ENCODE results near the gene RAB3D. TPM values are rescaled to one million over a fixed set of nuclear protein-coding genes. Genes with fewer than 3 reads are reported as not detected.

RAB3D gene
- total RNA-seq, 1 experiment from 2014 or later = 27.4 TPM

DNA sequence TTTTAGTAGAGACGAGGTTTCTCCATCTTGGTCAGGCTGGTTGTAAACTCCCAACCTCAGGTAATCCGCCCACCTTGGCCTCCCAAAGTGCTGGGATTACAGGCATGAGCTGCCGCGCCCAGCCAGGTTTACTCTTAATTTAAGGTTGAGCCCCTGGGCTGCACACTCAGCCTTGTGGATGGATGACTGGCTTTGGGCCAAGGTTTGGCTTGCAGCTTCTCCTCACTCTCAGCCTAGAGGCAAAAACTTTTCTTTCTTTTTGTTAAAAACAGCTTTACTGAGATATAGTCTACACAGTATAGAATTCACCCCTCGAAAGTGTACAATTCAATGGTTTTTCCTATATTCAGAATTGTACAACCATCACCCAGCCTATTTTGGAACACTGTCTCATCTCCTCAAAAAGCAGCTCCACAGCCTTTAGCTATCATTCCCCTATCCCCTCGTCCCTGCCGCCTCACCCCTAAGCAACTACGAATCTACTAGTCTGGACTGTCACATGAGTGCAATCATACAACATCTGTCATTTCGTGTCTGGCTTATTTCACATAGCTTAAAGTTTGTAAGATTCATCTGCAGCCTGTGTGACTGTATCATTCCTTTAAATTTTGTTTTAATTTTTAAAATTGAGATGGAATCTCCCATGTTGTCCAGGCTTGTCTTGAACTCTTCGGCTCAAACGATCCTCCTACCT lies 58.0 kb downstream of the RAB3D start:
- in situ Hi-C loops (cut with HindIII; ENCODE audit: low pct_unique_long_range_greater_than_20kb, low sequenced_read_pairs) = no loop called here
- DNase-seq (ENCODE audit: low read depth) = no peak

DNA sequence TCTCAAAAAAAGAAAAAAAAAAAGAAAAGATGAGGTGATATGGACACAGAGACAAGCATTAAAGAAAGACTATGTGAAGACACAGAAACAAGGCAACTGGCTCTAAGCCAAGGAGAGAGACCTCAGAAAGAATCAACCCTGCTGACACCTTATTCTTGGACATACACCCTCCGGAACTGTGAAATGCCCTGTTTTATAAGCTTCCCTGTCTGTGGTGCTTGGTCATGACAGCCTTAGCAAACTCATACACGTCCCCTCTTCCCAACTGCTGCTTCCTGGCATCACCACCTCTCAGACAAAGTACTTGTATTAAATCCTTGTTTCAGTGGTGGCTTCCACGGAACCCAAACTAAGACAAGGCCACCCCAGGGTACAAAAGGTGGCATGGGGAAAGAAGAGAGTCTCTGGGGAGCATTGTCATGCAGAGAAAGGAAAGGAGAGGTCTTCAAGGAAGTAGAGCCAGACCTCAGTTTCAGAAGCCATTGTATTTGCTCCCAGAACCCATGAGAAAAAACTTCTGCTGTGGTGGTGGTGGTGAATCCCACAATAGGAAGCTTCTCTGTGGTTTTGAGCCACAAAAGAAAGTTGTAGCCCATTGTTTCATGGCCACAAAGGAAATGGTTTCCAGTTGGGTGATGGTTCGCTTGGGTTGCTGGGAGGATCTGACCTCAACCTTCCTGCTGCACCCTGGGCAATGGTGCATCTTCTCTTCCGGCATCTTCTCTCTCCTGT lies 59.8 kb downstream of the RAB3D start:
- in situ Hi-C loops (cut with HindIII; ENCODE audit: low pct_unique_long_range_greater_than_20kb, low sequenced_read_pairs) = no loop called here
- DNase-seq (ENCODE audit: low read depth) = no peak

DNA sequence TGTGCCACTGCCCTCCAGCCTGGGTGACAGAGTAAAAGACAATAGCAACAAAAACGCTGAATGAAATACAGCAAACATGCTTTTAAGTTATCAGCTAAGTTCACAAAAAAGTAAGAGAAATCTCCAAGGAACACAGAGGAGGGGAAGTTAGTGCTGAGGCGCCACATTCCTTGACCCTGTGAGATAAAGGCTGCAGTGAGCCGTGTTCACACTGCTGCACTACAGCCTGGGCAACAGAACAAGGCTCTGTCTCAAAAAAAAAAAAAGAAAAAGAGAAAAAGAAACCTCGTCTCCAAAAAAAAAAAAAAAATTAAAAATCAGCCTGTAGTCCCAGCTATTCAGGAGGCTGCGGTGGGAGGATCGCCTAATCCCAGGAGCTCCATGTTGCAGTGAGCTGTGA lies 60.8 kb downstream of the RAB3D start:
- no peak for DNase-seq (ENCODE audit: low read depth)
- in situ Hi-C loops (cut with HindIII; ENCODE audit: low pct_unique_long_range_greater_than_20kb, low sequenced_read_pairs) = no loop called here

DNA sequence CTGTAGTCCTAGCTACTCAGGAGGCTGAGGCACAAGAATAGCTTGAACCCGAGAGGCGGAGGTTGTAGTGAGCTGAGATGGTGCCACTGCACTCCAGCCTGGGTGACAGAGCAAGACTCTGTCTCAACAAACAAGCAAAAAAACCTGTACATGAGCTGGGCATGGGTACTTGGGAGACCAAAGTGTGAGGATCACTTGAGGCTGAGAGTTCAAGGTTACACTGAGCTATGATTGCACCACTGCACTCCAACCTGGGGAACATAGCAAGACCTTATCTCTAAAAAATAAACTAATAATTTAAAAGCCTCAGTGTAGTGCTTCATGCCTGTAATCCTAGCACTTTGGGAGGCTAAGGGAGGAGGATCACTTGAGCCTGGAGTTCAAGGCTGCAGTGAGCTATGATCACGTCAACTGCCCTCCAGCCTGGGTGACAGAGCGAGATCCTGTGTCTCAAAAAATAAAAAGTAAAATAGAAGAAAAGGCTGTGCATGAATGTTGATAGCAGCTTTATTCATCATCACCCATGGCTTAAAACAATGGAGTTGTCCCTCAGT lies 64.8 kb downstream of the RAB3D start:
- DNase-seq (ENCODE audit: low read depth) = no peak
- in situ Hi-C loops (cut with HindIII; ENCODE audit: low pct_unique_long_range_greater_than_20kb, low sequenced_read_pairs) = no loop called here

DNA sequence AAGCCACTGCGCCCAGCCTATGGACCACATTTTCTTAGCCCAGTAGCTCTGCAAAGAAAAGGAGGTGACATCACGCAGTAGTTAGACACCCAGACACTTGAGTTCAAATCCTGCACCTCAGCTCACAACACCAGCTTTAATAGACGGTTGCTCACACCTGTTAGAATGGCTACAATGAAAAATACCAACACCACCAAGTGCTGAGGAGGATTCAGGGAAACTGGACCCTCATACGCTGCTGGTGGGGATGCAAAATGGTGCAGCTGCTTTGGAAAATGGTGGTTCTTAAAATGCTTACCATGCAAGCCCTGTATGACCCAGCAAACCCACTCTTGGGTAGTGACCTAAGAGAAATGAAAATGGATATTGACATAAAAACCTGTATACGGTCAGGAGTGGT lies 65.5 kb downstream of the RAB3D start:
- in situ Hi-C loops (cut with HindIII; ENCODE audit: low pct_unique_long_range_greater_than_20kb, low sequenced_read_pairs) = no loop called here
- no peak for DNase-seq (ENCODE audit: low read depth)

DNA sequence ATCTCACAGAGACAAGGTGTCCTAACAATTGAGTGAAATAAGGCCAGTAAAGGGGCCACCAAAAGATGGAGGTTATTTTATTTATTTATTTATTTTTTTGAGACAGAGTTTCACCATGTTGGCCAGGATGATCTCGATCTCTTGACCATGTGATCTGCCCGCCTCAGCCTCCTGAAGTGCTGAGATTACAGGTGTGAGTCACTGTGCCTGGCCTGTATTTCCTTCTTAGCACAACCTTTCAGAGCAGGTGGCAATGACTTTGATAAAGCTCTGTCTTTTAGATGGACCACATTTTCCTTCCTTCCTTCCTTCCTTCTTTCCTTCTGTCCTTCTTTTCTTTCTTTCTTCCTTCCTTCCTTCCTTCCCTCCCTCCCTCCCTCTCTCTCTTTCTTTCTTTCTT lies 66.2 kb downstream of the RAB3D start:
- DNase-seq (ENCODE audit: low read depth) = no peak
- in situ Hi-C loops (cut with HindIII; ENCODE audit: low pct_unique_long_range_greater_than_20kb, low sequenced_read_pairs) = no loop called here

Other genes starting within 250 kb of the RAB3D start
- gene SPC24, start 183.9 kb downstream of the RAB3D start, total RNA-seq (2014; rRNA removed; shearing (Covaris generic); ENCODE audit: low replicate concordance) = 159 and 194 TPM in 2 replicates
- gene KANK2, start 142.1 kb downstream of the RAB3D start, total RNA-seq (2014; rRNA removed; shearing (Covaris generic); ENCODE audit: low replicate concordance) = 49.3 and 71.1 TPM in 2 replicates
- not detected in 2 replicates for gene ANGPTL8, start 100.0 kb downstream of the RAB3D start, total RNA-seq (2014; rRNA removed; shearing (Covaris generic); ENCODE audit: low replicate concordance)
- 8.7 and 14.1 TPM in 2 replicates for gene DOCK6, start 77.1 kb downstream of the RAB3D start, total RNA-seq (2014; rRNA removed; shearing (Covaris generic); ENCODE audit: low replicate concordance)
- not detected in 2 replicates for gene TSPAN16, start 43.5 kb downstream of the RAB3D start, total RNA-seq (2014; rRNA removed; shearing (Covaris generic); ENCODE audit: low replicate concordance)
- 381 and 712 TPM in 2 replicates for gene TMEM205, start 6.6 kb upstream of the RAB3D start, total RNA-seq (2014; rRNA removed; shearing (Covaris generic); ENCODE audit: low replicate concordance)
- 1.5 TPM in 2 replicates for gene CCDC159, start 6.9 kb upstream of the RAB3D start, total RNA-seq (2014; rRNA removed; shearing (Covaris generic); ENCODE audit: low replicate concordance)
- gene PLPPR2, start 15.8 kb upstream of the RAB3D start, total RNA-seq (2014; rRNA removed; shearing (Covaris generic); ENCODE audit: low replicate concordance) = 2.2 and 2.6 TPM in 2 replicates
- 2.1 and 5.6 TPM in 2 replicates for gene SWSAP1, start 35.0 kb upstream of the RAB3D start, total RNA-seq (2014; rRNA removed; shearing (Covaris generic); ENCODE audit: low replicate concordance)
- gene EPOR, start 44.7 kb upstream of the RAB3D start, total RNA-seq (2014; rRNA removed; shearing (Covaris generic); ENCODE audit: low replicate concordance) = 14.4 and 16.6 TPM in 2 replicates
- 3.3 and 16.5 TPM in 2 replicates for gene RGL3, start 79.7 kb upstream of the RAB3D start, total RNA-seq (2014; rRNA removed; shearing (Covaris generic); ENCODE audit: low replicate concordance)
- gene ODAD3, start 95.5 kb upstream of the RAB3D start, total RNA-seq (2014; rRNA removed; shearing (Covaris generic); ENCODE audit: low replicate concordance) = 1.1 and 2.6 TPM in 2 replicates
- gene PRKCSH, start 96.0 kb upstream of the RAB3D start, total RNA-seq (2014; rRNA removed; shearing (Covaris generic); ENCODE audit: low replicate concordance) = 119 and 167 TPM in 2 replicates
- gene ELAVL3, start 141.4 kb upstream of the RAB3D start, total RNA-seq (2014; rRNA removed; shearing (Covaris generic); ENCODE audit: low replicate concordance) = not detected in 2 replicates
- 4.6 and 43.5 TPM in 2 replicates for gene ZNF653, start 166.2 kb upstream of the RAB3D start, total RNA-seq (2014; rRNA removed; shearing (Covaris generic); ENCODE audit: low replicate concordance)
- 88.6 and 106 TPM in 2 replicates for gene ECSIT, start 189.5 kb upstream of the RAB3D start, total RNA-seq (2014; rRNA removed; shearing (Covaris generic); ENCODE audit: low replicate concordance)
- not detected in 2 replicates for gene CNN1, start 199.2 kb upstream of the RAB3D start, total RNA-seq (2014; rRNA removed; shearing (Covaris generic); ENCODE audit: low replicate concordance)
- 37.8 and 71.2 TPM in 2 replicates for gene ELOF1, start 219.6 kb upstream of the RAB3D start, total RNA-seq (2014; rRNA removed; shearing (Covaris generic); ENCODE audit: low replicate concordance)
- 6.1 and 11.8 TPM in 2 replicates for gene ACP5, start 238.0 kb upstream of the RAB3D start, total RNA-seq (2014; rRNA removed; shearing (Covaris generic); ENCODE audit: low replicate concordance)